NCI-H82 treated with DMSO at 0.1 percent for 48 hours (cell line): Measurements from ENCODE around the gene TMEM101.
"Not testable (repeated sequence)": the region's sequence is repeated elsewhere in the genome, so short reads cannot be mapped to it uniquely, and the experiment has no call there.

Experiments used
- DNase-seq: peaks from one replicate; lab custom pipeline; 2025; ENCODE audit not compliant: unreplicated experiment; lab: John Stamatoyannopoulos, UW

Gene TMEM101

GRCh38 chr17:44024271-44024663, 9.5 kb upstream of the TMEM101 start:
- peak; percentile 79 for DNase-seq

GRCh38 chr17:44023545-44024270, 8.9 kb upstream of the TMEM101 start:
- DNase-seq, result no peak

GRCh38 chr17:44022246-44022645, 7.5 kb upstream of the TMEM101 start:
- peak; percentile 66 for DNase-seq

GRCh38 chr17:44021227-44021626, 6.5 kb upstream of the TMEM101 start:
- DNase-seq, result not testable (repeated sequence)

GRCh38 chr17:44014133-44014436, 678 bp downstream of the TMEM101 start:
- no peak for DNase-seq

GRCh38 chr17:44012874-44013273, 1.9 kb downstream of the TMEM101 start:
- DNase-seq, result no peak

- DNase-seq, result no peak
These were observed 2.4 kb downstream of the TMEM101 start for GRCh38 chr17:44012391-44012790.

GRCh38 chr17:44011876-44012275, 2.9 kb downstream of the TMEM101 start:
- no peak for DNase-seq

- DNase-seq, result no peak
These were observed 3.7 kb downstream of the TMEM101 start for GRCh38 chr17:44010966-44011647.

GRCh38 chr17:44008205-44008909, 6.4 kb downstream of the TMEM101 start:
- DNase-seq, result no peak

GRCh38 chr17:44007346-44008204, 7.2 kb downstream of the TMEM101 start:
- DNase-seq, result no peak

GRCh38 chr17:44006598-44007345, 8.0 kb downstream of the TMEM101 start:
- peak; percentile 94 for DNase-seq

- DNase-seq, result no peak
These were observed 8.5 kb downstream of the TMEM101 start for GRCh38 chr17:44006272-44006597.

- no peak for DNase-seq
These were observed 9.1 kb downstream of the TMEM101 start for GRCh38 chr17:44005527-44006271.

GRCh38 chr17:44004761-44005526, 9.8 kb downstream of the TMEM101 start:
- no peak for DNase-seq

GRCh38 chr17:44004077-44004760, 10.5 kb downstream of the TMEM101 start, which contains the start of gene NAGS:
Gene NAGS, plus strand, starts transcription at chr17:44004622. Its CDS starts 42 bp downstream, at chr17:44004664.
- DNase-seq, result no peak

GRCh38 chr17:44002141-44002848, 12.5 kb downstream of the TMEM101 start:
- no peak for DNase-seq

- DNase-seq, result no peak
These were observed 13.3 kb downstream of the TMEM101 start for GRCh38 chr17:44001461-44001920.
